Activated CD4-positive, CD25-positive, alpha-beta regulatory T cell treated with anti-CD3 and anti-CD28 coated beads, Interleukin-2, amount 50 U/mL, for 16 hours (primary cell): ENCODE data around the gene LMAN2L.

ENCODE experiments used
- DNase-seq: peaks from one replicate; pipeline ENCODE4 v3.0.0-alpha.2; 2020; ENCODE audit warnings: low read depth, low spot score

The LMAN2L gene

GRCh38 chr2:96703021-96703751 lies 36.7 kb downstream of the LMAN2L start:
- DNase-seq: no peak

GRCh38 chr2:96702098-96702785 lies 37.6 kb downstream of the LMAN2L start:
- DNase-seq: no peak

GRCh38 chr2:96701636-96702035 lies 38.2 kb downstream of the LMAN2L start:
- DNase-seq: no peak

- DNase-seq: no peak
Measured at GRCh38 chr2:96700086-96700485, 39.8 kb downstream of the LMAN2L start.

- no peak for DNase-seq
Measured at GRCh38 chr2:96699621-96700020, 40.2 kb downstream of the LMAN2L start.

- DNase-seq: no peak
Measured at GRCh38 chr2:96699021-96699420, 40.8 kb downstream of the LMAN2L start.

GRCh38 chr2:96698221-96698861 lies 41.5 kb downstream of the LMAN2L start:
- DNase-seq: no peak

GRCh38 chr2:96697476-96697875 lies 42.4 kb downstream of the LMAN2L start:
- DNase-seq: no peak

- DNase-seq: no peak
Measured at GRCh38 chr2:96695602-96696001, 44.3 kb downstream of the LMAN2L start.

GRCh38 chr2:96694816-96695455 lies 44.9 kb downstream of the LMAN2L start:
- DNase-seq: no peak

- DNase-seq: no peak
Measured at GRCh38 chr2:96694279-96694678, 45.6 kb downstream of the LMAN2L start.

- DNase-seq: no peak
Measured at GRCh38 chr2:96693286-96694200, 46.3 kb downstream of the LMAN2L start.

- DNase-seq: no peak
Measured at GRCh38 chr2:96692094-96692971, 47.5 kb downstream of the LMAN2L start.

GRCh38 chr2:96691022-96691612 lies 48.7 kb downstream of the LMAN2L start:
- no peak for DNase-seq

- DNase-seq: no peak
Measured at GRCh38 chr2:96690306-96691021, 49.4 kb downstream of the LMAN2L start.

- DNase-seq: no peak
Measured at GRCh38 chr2:96689431-96689991, 50.4 kb downstream of the LMAN2L start.

GRCh38 chr2:96688649-96689430 lies 51.0 kb downstream of the LMAN2L start:
- no peak for DNase-seq
